Choroid plexus epithelial cell (primary cell): ENCODE results near the gene HYAL2.
A peak's percentile ranks its signal among the peaks of the same experiment; 100 is the strongest.

Source experiments
- DNase-seq: peaks from one replicate; pipeline ENCODE4 v3.0.0-alpha.2; 2010; ENCODE audit warnings: low read depth
- H3K4me3 ChIP-seq: 2 replicates; pipeline ENCODE4 v1.5.1; 2011; ENCODE audit warnings: low read depth, mild to moderate bottlenecking, control low read depth, low read length, moderate library complexity
- CTCF ChIP-seq: conservative IDR thresholded peaks from 2 replicates; pipeline ENCODE4 v1.5.1; 2011; ENCODE audit warnings: low read depth, mild to moderate bottlenecking, control low read depth, inconsistent platforms, low read length, moderate library complexity

HYAL2 gene

GRCh38 chr3:50304601-50305000 is 17.9 kb downstream of the HYAL2 start:
- no peak for DNase-seq
- no peak overlapping the region for H3K4me3 ChIP-seq
- no peak for TF ChIP-seq CTCF

GRCh38 chr3:50303013-50303815 is 19.3 kb downstream of the HYAL2 start, which contains the start of gene HYAL1:
Gene HYAL1 (minus strand): TSS chr3:50303574. CDS start chr3:50302956, 618 bp downstream.
- no peak within 1 kb of the TSS for H3K4me3 ChIP-seq
- peak; percentile 5 for TF ChIP-seq CTCF
- DNase-seq: no peak

GRCh38 chr3:50302095-50303012 is 20.2 kb downstream of the HYAL2 start:
- DNase-seq: no peak
- H3K4me3 ChIP-seq: no peak overlapping the region
- TF ChIP-seq CTCF: no peak

- DNase-seq: no peak
- H3K4me3 ChIP-seq: no peak overlapping the region
- TF ChIP-seq CTCF: no peak
These were observed 21.8 kb downstream of the HYAL2 start for GRCh38 chr3:50300681-50301254.

- peak overlapping the region; percentile 55 for H3K4me3 ChIP-seq
- TF ChIP-seq CTCF: no peak
- DNase-seq: peak; percentile 35
These were observed 22.4 kb downstream of the HYAL2 start for GRCh38 chr3:50299929-50300680.

- peak overlapping the region; percentile 55 for H3K4me3 ChIP-seq
- DNase-seq: no peak
These were observed 23.0 kb downstream of the HYAL2 start for GRCh38 chr3:50299638-50299928.

More at GRCh38 chr3:50299638-50299928, 23.0 kb downstream of the HYAL2 start:
- TF ChIP-seq CTCF: no peak
